ENCODE measurements around the gene TMEM72.

Gene TMEM72

DNA sequence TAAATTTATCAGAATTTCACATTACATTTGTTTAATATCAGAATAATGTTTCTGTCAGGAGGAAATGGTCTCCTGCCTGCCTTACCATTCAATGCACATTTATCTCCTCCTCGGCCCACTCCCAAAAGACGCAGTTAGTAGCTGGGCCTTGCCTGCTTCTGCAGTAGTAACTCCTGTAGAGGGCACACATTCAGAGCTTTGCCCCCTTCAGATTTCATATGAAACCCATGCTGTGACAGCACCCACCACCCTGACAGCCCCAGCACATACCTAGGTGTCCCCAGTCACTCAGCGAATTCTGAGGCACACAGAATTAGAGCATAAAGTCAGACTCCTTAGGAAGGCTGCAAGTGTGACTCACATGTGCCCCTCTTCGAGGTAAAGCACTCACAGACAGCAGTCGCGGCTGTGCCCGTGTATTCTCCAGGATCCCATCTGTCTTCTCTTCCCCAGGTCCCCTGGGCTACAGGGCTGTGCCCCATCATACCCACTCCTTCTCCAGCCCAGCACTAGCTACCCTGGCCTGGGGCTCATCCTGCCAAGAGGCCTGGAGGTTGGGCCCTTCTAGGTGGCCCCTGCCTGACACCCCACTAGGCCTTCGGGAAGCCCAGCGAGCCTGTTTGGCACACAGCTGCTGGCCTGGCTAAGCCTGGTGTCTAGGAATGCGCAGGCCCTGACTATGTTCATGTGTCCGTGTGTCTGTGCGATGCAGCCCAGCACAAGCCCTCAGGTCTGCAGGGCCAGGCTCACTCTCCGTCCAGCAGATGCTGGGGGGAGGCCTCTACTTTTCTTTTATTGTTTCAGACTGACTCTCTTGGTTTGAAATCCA, 72.1 kb downstream of the TMEM72 start:
- H3K4me3 ChIP-seq (ENCODE audit: low read length) = no peak overlapping the region
- no peak for DNase-seq (ENCODE audit: low read depth, low spot score)

DNA sequence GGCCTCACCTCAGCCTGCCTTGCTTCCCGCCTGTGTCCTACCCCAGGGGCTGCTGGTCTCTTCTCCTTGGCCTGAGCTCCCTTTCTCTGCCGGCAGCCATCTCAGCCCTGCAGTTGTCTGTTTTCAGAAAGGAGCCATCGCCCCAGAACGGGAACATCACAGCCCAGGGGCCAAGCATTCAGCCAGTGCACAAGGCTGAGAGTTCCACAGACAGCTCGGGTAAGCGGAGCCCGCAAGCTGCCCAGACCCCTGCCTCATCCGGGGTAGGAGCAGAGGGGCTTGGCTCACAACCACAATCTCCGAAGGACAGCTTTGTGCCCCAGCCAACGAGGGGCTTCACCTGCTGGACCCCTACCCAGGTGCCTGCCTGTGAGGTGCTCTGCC, 72.8 kb downstream of the TMEM72 start:
- H3K4me3 ChIP-seq (ENCODE audit: low read length) = no peak overlapping the region
- DNase-seq (ENCODE audit: low read depth, low spot score) = no peak

DNA sequence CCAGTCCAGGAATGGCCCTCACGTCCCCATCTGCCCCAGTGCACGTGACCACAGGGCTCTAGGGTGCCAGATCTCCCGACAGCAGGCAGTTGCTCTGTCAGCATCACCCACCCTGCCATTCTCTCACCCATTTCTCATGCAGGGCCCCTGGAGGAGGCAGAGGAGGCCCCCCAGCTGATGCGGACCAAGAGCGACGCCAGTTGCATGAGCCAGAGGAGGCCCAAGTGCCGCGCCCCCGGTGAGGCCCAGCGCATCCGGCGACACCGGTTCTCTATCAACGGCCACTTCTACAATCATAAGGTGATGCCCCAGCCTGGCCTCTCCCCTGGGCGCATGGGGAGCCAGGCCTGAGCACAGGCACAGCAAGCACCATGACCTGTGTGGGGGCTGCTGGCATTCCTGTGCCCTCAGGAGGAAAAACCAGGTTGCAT, 73.5 kb downstream of the TMEM72 start:
- H3K4me3 ChIP-seq (ENCODE audit: low read length) = no peak overlapping the region
- no peak for DNase-seq (ENCODE audit: low read depth, low spot score)

DNA sequence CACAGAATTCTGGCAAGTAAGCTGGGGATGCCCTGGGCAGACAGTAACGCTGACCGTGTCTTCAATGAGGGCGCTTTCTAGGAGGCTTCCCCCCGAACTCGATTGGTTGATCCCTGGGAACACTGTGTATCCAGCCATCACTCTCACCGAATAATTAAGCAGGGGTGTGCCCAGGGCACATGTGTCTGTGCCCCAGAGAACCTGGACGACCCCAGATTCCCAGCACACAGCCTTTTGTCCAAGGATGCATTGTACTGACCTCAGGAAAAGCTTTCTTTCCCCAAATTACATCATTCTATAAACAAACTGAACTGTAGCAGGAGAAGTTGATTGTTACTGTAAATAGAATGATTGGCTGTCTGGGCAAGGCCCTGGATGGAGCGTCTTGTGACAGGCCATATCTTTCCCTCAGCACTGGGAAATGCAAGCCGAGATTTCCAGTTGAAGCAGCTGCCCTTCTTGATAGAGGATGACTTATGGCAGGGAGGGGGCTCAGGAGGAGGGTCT, 74.1 kb downstream of the TMEM72 start:
- H3K4me3 ChIP-seq (ENCODE audit: low read length) = no peak overlapping the region
- DNase-seq (ENCODE audit: low read depth, low spot score) = no peak

DNA sequence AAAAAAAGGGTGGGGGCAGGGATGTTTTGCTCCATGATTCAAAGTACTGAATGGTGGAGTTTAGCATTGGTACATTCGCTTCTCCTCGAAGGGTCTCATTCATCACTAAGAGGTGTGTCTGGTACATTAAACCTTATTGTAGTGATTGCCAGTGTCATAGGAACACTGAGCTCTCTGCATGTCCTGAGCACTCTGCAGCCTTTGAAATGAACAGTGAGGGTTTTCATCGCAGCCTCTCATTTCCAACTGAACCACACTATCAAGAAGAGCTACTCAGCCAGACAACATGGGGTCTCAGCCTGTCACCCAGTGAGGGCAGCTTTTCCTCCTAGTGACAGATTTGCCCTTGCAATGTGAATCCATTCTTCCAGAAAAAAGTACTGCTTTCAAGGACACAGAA, 75.0 kb downstream of the TMEM72 start:
- DNase-seq (ENCODE audit: low read depth, low spot score) = no peak
- H3K4me3 ChIP-seq (ENCODE audit: low read length) = no peak overlapping the region
